Uterus (tissue), 4 donors: ENCODE measurements around the gene KLHDC4. TPM values are rescaled to one million over a fixed set of nuclear protein-coding genes. Genes with fewer than 3 reads are reported as not detected.

Experiments
- DNase-seq, 2 donors: peaks; one replicate each; pipeline ENCODE4 v3.0.0-alpha.2; 2019 to 2020
- H3K27ac ChIP-seq, 2 donors: fragments of 200-600 bp; sonication (generic); 1 replicate in 1 of 2; 2 replicates in 1 of 2; pipeline ENCODE4 v1.5.1; 2016 to 2018
- H3K27me3 ChIP-seq, 2 donors: fragments of 200-600 bp; sonication (generic); one replicate each; pipeline ENCODE4 v1.5.1; 2018 to 2019; ENCODE audit warnings: control low read depth in 1 of 2
- H3K36me3 ChIP-seq, 2 donors: fragments of 200-600 bp; sonication (generic); one replicate each; pipeline ENCODE4 v1.5.1; 2019; ENCODE audit warnings: control low read depth in 1 of 2
- H3K4me1 ChIP-seq, 2 donors: fragments of 200-600 bp; sonication (generic); one replicate each; pipeline ENCODE4 v1.5.1; 2018 to 2019; ENCODE audit warnings: control low read depth in 1 of 2
- H3K4me3 ChIP-seq, 2 donors: fragments of 200-600 bp; sonication (generic); 1 replicate in 1 of 2; 2 replicates in 1 of 2; pipeline ENCODE4 v1.5.1; 2018 to 2019; ENCODE audit warnings: mild to moderate bottlenecking in 1 of 2
- H3K9me3 ChIP-seq, 2 donors: fragments of 200-600 bp; sonication (generic); one replicate each; pipeline ENCODE4 v1.5.1; 2019; ENCODE audit warnings: control low read depth in 1 of 2
- POLR2A ChIP-seq, 2 donors: fragments of 450-650 bp; IDR thresholded peaks; one replicate each; pipeline ENCODE4 v1.6.1; 2016; ENCODE audit warnings: antibody characterized with exemption in 2 of 2, mild to moderate bottlenecking in 1 of 2, moderate library complexity in 1 of 2
- intact Hi-C: fragments of 100-400 bp; cut with DNase I; formaldehyde crosslinking; loops from one replicate; pipeline ENCODE4 v1.15.1; 2023; ENCODE audit warnings: low total_unique reads
- total RNA-seq, 4 donors: library from RNA; depleted of rRNA in 3 of 4; stranded (reverse); fragments of >200 nt in 3 of 4; gene quantifications; one replicate each; pipeline versions ENCODE4 v1.1.0 to v1.2.4, GENCODE V29; 2014 to 2023
- TF ChIP-seq, protein P1 (sequence below), 4 experiments: fragments of 200-600 bp in 2 of 4; fragments of 450-650 bp in 2 of 4; sonication (generic) in 2 of 4; IDR thresholded peaks; one replicate each; pipeline ENCODE4 v1.5.1; 2016 to 2019; ENCODE audit warnings: antibody characterized with exemption in 4 of 4, mild to moderate bottlenecking in 2 of 4, moderate library complexity in 1 of 4
- donor health status: DM: yes; HTN: yes; CAD: no.

Gene KLHDC4
- total RNA-seq, 4 donors from 2014 or later, result 25.1 to 49.2 (median 36.4) TPM

- Histone ChIP-seq H3K36me3 (no peaks in the 10 kb centered on the region), H3K27ac (no peak overlapping the region), H3K4me1 (no peaks in the 10 kb centered on the region), H3K27me3 (no peaks in the 10 kb centered on the region), H3K4me3 (no peak overlapping the region), H3K9me3 (no peaks in the 10 kb centered on the region)
- TF ChIP-seq, protein P1, sequence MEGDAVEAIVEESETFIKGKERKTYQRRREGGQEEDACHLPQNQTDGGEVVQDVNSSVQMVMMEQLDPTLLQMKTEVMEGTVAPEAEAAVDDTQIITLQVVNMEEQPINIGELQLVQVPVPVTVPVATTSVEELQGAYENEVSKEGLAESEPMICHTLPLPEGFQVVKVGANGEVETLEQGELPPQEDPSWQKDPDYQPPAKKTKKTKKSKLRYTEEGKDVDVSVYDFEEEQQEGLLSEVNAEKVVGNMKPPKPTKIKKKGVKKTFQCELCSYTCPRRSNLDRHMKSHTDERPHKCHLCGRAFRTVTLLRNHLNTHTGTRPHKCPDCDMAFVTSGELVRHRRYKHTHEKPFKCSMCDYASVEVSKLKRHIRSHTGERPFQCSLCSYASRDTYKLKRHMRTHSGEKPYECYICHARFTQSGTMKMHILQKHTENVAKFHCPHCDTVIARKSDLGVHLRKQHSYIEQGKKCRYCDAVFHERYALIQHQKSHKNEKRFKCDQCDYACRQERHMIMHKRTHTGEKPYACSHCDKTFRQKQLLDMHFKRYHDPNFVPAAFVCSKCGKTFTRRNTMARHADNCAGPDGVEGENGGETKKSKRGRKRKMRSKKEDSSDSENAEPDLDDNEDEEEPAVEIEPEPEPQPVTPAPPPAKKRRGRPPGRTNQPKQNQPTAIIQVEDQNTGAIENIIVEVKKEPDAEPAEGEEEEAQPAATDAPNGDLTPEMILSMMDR (IDR thresholded peaks at IDR 0.05), result no peak
- no peak for TF ChIP-seq POLR2A (IDR thresholded peaks at IDR 0.05)
- DNase-seq, result no peak
- intact Hi-C loops, result no loop called here
Measured at GRCh38 chr16:87688876-87689815, 76.6 kb downstream of the KLHDC4 start.

GRCh38 chr16:87687998-87688529 lies 77.7 kb downstream of the KLHDC4 start:
- Histone ChIP-seq H3K27me3 (no peaks in the 10 kb centered on the region), H3K4me1 (no peaks in the 10 kb centered on the region), H3K27ac (no peak overlapping the region), H3K4me3 (no peak overlapping the region), H3K36me3 (no peaks in the 10 kb centered on the region), H3K9me3 (no peaks in the 10 kb centered on the region)
- TF ChIP-seq, protein P1 (IDR thresholded peaks at IDR 0.05), result no peak
- TF ChIP-seq POLR2A (IDR thresholded peaks at IDR 0.05), result no peak
- intact Hi-C loops, result no loop called here
- DNase-seq, result no peak

- intact Hi-C loops, result no loop called here
- H3K27me3 ChIP-seq, result no peaks in the 10 kb centered on the region
- no peak for DNase-seq
Measured at GRCh38 chr16:87687126-87687910, 78.5 kb downstream of the KLHDC4 start.

DNA sequence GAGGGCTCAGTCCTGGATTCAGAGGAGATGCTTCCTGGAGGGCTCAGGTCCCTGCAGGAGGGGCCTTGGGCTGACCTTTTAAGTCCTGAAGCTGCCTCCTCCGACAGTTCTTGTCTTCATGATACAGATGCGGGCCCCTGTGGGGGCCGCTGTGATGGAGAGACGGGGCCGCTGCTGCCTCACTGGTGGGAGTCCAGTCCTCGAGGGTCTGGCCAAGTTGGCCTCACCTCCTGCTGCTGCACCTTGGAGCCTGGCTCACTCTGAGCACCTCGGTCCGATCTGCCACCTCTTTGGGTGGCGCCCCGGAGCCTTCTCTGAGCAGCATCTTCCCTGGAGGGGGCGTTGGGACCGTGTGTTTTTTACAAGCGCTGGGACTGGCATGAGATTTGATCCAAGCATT lies 79.1 kb downstream of the KLHDC4 start:
- intact Hi-C loops, result no loop called here
- Histone ChIP-seq H3K9me3 (no peaks in the 10 kb centered on the region), H3K4me3 (no peak overlapping the region), H3K27me3 (no peaks in the 10 kb centered on the region), H3K36me3 (no peaks in the 10 kb centered on the region), H3K27ac (no peak overlapping the region), H3K4me1 (no peaks in the 10 kb centered on the region)
- TF ChIP-seq POLR2A (IDR thresholded peaks at IDR 0.05), result no peak
- TF ChIP-seq, protein P1 (IDR thresholded peaks at IDR 0.05), result no peak
- DNase-seq, result no peak

More at GRCh38 chr16:87687126-87687910, 78.5 kb downstream of the KLHDC4 start:
- Histone ChIP-seq H3K27ac (no peak overlapping the region), H3K4me3 (no peak overlapping the region), H3K9me3 (no peaks in the 10 kb centered on the region), H3K36me3 (no peaks in the 10 kb centered on the region), H3K4me1 (no peaks in the 10 kb centered on the region)
- TF ChIP-seq, protein P1 (IDR thresholded peaks at IDR 0.05), result no peak
- no peak for TF ChIP-seq POLR2A (IDR thresholded peaks at IDR 0.05)
